GM23248 (cell line): ENCODE results near the gene GCK.

Experiments
- EZH2 ChIP-seq: fragments of 200-600 bp; sonication (generic); IDR thresholded peaks from 2 replicates; pipeline ENCODE4 v1.6.1; 2018; ENCODE audit warnings: antibody characterized with exemption, mild to moderate bottlenecking; ENCODE audit not compliant: insufficient read depth, poor library complexity, severe bottlenecking
- EZH2phosphoT487 ChIP-seq: fragments of 200-600 bp; sonication (generic); IDR thresholded peaks from 2 replicates; pipeline ENCODE4 v1.6.1; 2018; ENCODE audit warnings: antibody characterized with exemption, moderate library complexity, mild to moderate bottlenecking, low read depth; ENCODE audit not compliant: insufficient read depth

- TF ChIP-seq EZH2phosphoT487 (no peak), EZH2 (no peak)
These were observed 6.7 kb upstream of the GCK start for GRCh38 chr7:44195889-44196288.
